GM12872 (cell line): ENCODE results near the gene PTPN3.

ENCODE experiments used
- CTCF ChIP-seq: IDR thresholded peaks from 3 replicates; pipeline ENCODE4 v1.5.1; 2011; ENCODE audit warnings: low read depth, mild to moderate bottlenecking, low read length, moderate library complexity; ENCODE audit not compliant: insufficient read depth

The PTPN3 gene

GRCh38 chr9:109409773-109410397 is 88.2 kb downstream of the PTPN3 start:
- TF ChIP-seq CTCF = peak; percentile 49

GRCh38 chr9:109408759-109409462 is 89.2 kb downstream of the PTPN3 start:
- TF ChIP-seq CTCF = no peak

- TF ChIP-seq CTCF = no peak
These were observed 94.3 kb downstream of the PTPN3 start for GRCh38 chr9:109403766-109404320.

DNA sequence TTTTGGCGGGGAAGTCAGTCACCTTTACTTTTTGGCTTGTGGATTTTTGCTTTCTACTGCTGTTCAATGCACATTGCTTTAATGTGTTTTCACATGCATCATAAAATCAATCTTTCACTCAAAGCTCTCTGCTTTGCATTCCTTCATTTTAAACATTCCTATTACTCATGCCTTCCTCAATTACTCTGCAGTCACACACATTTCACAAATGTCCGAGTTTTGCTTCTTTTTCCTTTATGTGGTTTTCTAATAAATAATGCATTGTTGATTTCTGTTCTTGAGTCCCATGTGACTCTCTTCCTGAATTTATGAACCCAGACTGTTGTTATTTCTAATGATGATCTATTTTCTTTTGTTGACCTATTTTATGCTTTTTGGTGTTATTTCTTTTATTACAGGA is 95.0 kb downstream of the PTPN3 start:
- no peak for TF ChIP-seq CTCF

GRCh38 chr9:109401990-109402318 is 96.2 kb downstream of the PTPN3 start:
- no peak for TF ChIP-seq CTCF

- peak; percentile 92 for TF ChIP-seq CTCF
These were observed 96.7 kb downstream of the PTPN3 start for GRCh38 chr9:109401169-109401989.

DNA sequence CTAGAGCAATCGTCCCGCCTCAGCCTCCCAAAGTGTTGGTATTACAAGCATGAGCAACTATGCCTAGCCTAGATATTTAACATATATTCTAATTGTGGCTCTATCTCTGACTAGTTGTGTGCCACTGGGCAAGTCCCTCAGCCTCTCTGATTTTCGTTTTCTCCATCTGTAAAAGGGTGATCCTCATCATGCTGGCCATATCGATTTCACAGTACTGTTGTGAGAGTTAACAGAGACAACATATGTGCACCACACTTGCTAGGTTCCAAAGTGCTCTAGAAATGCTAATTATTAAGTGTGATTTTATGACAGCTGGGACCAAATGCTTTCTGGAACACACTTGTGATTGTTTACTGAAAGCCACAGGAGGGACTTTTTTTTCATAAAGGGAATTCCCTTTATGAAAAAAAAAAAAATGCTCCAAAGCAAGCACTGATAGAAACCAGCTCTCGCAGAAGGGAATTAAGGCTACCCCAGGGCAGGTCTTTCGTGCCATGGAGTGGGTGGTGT is 98.8 kb downstream of the PTPN3 start:
- TF ChIP-seq CTCF = no peak
